Fibroblast of peridontal ligament (primary cell): Measurements from ENCODE around the gene SLC6A19.

Source experiments
- DNase-seq: peaks from one replicate; pipeline ENCODE4 v3.0.0-alpha.2; 2010; ENCODE audit errors: extremely low read depth

SLC6A19 gene

DNA sequence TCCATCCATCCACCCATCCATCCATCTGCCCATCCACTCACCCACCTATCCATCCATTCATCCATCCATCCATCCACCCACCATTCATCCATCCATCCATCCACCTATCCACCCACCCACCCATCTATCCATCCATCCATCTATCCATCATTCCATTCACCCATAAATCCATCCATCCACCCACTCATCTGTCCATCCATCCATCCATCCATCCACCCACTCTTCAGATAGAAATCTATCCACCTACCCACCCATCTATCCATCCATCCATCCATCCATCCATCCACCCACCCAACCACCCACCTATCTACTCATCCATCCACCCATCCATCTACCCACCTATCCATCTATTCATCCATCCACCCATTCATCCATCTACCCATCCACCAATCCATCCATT lies 35.0 kb upstream of the SLC6A19 start:
- DNase-seq, result no peak

GRCh38 chr5:1167361-1167727 lies 34.1 kb upstream of the SLC6A19 start:
- DNase-seq, result no peak

DNA sequence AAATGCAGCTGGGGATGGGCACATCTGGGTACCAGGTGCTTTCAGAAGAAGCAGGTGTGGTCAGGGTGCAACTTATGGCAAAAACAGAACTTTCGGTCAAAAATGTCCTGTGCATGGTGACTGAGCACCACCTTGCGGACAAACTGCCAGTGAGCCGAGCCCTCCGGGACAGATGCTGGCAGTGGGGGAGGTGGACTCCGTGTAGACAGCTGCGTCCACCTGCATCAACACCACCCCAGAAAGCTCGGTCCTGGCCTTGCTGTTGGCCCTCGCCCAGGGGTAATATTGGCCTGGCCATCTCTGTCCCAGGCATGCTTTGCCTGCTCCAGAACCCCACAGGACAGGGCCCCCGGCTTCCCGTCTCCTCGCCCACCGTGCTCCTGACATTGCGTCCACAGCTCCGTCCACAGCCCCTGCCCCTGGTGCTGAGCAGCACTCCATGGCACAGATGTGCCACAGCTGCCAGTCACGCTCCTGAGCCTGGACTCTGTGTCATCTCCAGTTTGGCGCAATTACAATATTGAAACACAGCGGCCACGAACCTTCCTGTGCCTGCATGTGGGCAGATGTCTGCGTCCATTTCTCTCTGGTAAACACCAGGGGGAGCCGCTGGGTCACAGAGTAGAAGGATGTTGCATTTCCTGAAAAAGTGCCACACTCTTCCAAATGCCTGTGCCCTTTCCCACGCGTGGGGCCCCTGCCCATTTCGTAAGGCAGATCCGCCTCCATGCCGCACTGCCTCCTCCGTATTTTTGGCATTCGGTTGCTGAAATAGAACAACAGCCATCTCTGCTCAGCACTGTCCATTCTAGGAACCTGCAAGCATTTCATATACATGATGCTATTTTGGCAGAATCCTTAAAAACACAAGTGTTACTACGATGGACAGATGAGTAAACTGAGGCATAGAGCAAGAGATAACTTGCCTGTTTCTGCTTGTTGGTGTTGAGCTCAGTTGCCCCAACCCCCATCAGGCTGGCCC lies 33.4 kb upstream of the SLC6A19 start:
- peak; percentile 69 for DNase-seq

DNA sequence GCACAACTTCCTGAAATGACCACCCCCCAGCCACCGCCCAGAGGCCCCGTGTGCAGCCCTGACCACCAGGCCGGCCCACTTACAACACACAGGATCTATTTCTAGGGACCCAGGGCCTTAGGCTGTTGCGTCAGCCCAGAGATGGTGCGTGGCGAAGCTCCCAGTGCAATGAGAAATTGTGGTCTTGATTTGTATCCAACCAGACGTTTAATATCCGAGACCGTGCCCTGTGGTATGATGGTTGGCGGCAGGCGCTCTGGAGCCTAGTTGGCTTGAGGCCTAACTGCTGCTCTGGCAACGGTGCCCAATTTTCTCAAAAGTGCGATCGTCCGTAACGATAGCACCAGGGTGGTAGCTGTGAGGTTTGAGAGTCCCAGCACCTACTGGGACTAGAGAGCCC lies 32.6 kb upstream of the SLC6A19 start:
- no peak for DNase-seq

- DNase-seq, result no peak
These were observed 31.9 kb upstream of the SLC6A19 start for GRCh38 chr5:1169211-1170115.

DNA sequence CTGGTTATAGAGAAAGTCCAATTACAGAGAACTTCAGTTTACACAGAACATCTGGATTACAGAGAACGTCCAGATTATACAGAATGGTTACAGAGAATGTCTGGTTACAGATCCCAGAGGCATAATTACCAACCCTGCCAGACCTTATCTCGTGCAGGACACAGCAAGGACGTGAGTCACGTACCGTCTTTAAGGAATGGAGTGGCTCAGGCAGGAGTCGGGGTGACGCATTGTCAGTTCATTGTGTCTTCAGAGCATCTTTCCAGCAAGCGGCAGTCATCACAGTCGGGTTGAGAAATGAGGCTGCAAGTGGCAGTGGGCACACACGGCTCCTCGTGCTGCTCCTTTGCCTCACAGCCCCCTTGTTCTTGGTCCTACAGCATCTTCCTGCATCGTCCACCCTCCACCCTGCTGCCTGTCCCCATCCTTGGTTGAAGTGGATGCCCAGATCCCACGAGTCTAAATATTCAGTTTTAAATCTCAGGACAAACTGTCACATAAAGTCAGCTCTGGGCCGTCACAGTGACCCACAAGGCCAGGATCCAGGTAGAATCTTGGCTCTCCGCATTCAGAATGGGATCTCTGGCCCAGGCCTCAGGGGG lies 30.0 kb upstream of the SLC6A19 start:
- DNase-seq, result no peak

DNA sequence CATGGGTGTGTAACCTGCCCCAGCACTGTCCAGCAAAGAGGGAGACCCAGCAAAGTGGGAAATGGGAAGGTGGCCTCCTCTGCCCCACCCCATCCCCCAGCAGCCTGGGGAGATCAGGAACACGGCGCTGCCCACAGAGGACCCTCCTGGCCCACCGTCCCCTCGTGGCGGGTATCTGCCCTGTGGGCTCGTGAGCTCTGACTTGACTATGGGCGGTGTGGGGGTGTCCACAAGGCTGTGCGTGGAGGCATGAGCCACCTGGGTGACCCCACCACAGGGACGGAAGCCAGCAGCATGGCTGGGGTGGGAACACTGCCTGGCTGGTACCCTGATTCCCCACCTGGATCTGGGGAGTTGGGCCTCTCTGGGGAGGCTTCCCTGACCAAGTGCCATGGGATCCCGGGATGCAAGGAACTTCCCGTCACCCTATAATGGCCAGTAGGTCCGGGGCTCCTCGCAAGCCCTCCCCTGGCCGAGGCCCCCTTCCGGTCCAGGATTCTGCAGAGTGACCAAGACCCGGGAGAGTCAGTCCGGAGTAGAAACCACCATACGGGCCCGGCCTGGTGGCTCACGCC lies 29.3 kb upstream of the SLC6A19 start:
- DNase-seq, result no peak

- no peak for DNase-seq
These were observed 28.6 kb upstream of the SLC6A19 start for GRCh38 chr5:1172670-1173404.

DNA sequence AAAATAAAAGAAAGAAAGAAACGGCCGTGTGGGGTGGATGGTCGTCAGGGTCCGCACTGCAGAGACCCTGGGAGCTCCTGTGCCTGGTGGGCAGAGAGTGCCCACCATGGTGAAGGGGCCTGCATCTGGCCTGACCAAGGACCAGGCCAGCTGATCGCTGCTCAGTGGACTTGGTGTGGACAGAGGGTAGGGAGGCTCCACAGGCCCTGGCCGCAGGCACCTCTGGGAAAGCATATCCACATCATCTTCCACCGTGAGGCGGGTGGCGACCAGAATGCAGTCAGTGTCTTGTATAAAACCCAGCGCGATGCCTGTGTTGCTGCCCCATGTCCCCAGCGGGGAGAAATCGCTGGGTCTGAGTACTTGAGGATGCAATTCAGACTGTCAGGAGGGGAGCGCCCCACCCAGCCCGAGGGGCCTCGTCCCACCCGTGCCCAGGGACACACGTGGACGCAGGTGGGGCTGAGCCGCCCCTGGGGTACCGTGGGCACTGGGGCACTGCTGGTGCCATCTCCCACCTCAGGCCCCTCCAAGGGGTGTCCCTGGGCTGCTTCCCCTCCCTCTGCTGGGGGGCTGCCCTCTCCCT lies 27.8 kb upstream of the SLC6A19 start:
- DNase-seq, result no peak

- DNase-seq, result peak; percentile 82
These were observed 27.1 kb upstream of the SLC6A19 start for GRCh38 chr5:1174122-1174936.

- DNase-seq, result no peak
These were observed 26.4 kb upstream of the SLC6A19 start for GRCh38 chr5:1175015-1175414.

DNA sequence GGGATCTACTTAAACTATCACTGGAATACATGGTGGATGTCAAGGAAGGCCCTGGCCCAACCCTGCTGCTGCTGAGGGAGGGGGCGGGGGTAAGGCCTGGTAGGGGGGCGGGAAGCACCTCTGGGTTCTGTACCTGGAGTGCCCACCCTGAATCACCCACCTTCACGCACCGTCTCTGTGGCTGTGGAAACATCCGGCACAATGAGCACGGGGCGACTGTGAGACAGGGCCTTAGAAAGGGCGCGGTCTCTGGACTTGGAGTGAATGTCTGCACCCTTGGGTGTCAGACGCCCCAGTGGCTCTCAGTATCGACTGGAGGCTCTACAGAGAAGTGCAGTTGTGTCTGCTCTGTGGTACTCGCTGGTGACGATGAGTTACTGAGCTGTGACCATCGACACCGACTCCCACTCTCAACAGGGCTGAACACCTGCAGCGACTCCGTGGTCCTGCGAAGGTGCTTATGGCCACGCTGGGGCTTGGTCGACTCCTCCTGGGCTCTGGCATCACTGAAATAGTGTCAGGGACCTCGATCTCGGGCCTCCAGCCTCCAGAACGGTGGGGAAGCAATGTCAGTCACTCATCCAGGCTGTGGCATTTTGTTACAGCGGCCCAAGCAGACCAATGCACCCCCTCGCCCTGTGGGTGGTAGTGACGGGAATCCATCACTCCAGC lies 25.5 kb upstream of the SLC6A19 start:
- no peak for DNase-seq

DNA sequence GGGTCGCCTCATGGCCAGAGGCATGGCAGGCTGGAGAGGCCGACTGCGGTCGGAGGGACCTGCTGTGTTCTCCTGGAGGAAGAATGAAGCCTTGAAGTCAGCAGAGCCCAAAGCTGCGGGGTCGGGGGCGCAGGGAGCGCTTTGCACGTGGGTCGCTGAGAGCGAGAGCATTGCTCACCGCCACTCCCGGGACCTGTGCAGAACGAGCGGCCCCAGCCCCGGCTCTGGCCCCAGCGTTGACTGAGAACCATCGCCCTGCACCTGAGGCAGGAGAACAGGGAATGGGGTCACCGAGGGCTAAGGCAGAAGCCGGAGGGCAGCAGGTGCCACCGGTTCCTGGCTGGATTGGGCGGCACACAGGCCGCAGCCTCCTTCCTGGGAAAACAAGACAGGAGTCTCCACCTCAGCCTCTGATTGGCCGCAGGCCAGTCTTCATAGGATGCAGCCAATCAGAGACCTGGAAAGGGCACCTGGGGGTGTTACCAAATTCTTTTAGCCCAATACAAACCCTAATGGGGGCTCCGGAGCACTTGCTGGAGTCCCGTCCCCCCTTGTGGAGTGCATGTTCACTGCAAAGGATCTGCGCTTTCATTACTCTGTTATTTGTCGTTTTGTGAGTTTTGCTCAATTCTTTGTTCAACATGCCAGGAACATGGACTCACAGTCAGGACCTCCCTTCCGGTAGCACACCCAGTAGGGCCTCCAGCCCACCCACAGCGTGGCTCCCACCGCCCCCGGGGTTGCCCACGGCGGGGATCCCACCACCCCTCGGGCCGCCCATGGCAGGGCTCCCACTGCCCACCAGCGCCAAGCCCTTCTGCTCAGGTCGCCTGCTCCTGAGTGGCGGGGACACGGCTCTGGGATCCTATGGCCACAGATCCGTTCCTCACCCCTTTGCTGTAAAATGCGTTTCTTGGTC lies 24.7 kb upstream of the SLC6A19 start:
- DNase-seq, result no peak

DNA sequence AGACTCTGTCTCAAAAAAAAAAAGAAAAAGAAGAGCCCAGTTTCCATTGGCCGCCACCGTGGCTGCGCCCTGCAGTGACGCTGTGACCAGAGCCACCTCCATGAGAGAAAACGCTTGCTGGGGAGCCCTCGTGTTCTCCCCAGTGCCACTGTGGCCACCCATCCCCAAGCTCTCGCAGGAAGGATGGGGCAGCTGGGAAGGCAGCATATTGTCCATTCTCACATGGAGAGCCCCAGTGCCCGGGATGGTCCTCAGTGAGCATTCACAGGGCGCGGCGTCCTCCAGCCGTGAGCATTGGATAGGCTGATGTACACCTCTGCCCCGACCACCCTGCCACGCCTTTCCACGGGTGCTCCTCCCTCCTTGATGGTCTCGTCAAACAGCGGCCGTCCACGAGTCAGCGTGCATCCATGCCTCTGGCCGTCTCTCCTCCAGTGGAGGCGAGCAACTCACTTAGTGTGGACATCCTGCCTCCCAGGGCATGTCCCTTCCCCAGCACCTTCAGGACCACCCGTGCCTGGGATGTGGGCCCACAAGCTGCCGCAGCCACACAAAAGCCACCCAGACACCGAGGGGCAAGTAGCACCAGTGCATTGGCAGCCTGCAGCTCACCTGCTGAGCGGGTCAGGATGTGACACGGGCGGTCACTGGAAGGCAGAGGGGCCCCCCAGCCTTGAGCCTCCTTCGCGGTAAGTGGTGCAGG lies 23.4 kb upstream of the SLC6A19 start:
- DNase-seq, result no peak

- DNase-seq, result no peak
These were observed 22.6 kb upstream of the SLC6A19 start for GRCh38 chr5:1178529-1179382.

GRCh38 chr5:1179383-1179715 lies 22.0 kb upstream of the SLC6A19 start:
- no peak for DNase-seq

DNA sequence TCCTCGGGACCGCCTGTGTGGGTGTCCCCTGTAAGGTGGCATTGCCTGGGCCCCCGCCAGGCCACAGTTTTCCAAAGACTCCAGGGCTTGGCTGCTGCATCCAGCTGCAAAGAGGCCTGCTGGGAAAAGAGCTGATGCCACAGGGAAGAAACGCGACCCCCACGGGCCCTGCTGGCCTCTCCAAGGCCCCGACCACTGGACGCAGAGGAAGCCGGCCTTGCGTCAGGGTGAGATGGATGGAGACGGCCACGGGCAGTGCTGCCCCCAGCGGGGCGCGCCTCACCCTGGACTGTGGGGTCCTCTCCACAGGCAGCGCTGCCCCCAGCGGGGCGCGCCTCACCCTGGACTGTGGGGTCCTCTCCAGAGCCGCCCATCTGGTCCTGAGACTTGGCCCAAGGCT lies 21.3 kb upstream of the SLC6A19 start:
- DNase-seq, result no peak
